GM12878 (cell line): ENCODE results near the gene DTWD2. TPM values are rescaled to one million over a fixed set of nuclear protein-coding genes. Genes with fewer than 3 reads are reported as not detected.
"Not testable (repeated sequence)": the region's sequence is repeated elsewhere in the genome, so short reads cannot be mapped to it uniquely, and the experiment has no call there.

ENCODE experiments used
- ATAC-seq: fragments of 200-7000 bp; cut with Tn5 transposase; 3 replicates; pipeline ENCODE4 v1.9.1; 2020; ENCODE audit warnings: mild to moderate bottlenecking, moderate library complexity
- BruUV-seq: library from RNA; stranded (reverse); fragments of 400-500 nt; replicated peaks from 2 replicates; lab custom pipeline; 2021; lab: Mats Ljungman, UMichigan
- CTCF ChIA-PET: fragments of 300-600 bp; sonication (Branson Sonifier 250); formaldehyde crosslinking; extraction: SDS; loops from one replicate; lab custom pipeline; 2021; ENCODE audit warnings: inconsistent platforms; lab: Yijun Ruan, JAX
- POLR2A ChIA-PET: fragments of 350-600 bp; formaldehyde crosslinking; extraction: SDS; loops from one replicate; lab custom pipeline; 2021; ENCODE audit warnings: inconsistent platforms; lab: Charles Lee
- RAD21 ChIA-PET: fragments of 300-600 bp; sonication (Branson Sonifier 250); formaldehyde crosslinking; loops from one replicate; lab custom pipeline; 2023; ENCODE audit warnings: antibody characterized with exemption; ENCODE audit not compliant: unreplicated experiment; lab: Charles Lee
- SMC1A ChIA-PET: fragments of 300-600 bp; sonication (Branson Sonifier 250); formaldehyde crosslinking; loops from one replicate; lab custom pipeline; 2023; ENCODE audit not compliant: unreplicated experiment, uncharacterized antibody; lab: Charles Lee
- DNase-seq: peaks from one replicate; pipeline ENCODE4 v3.0.0-alpha.2; 2011; ENCODE audit warnings: low read depth, low spot score
- FAIRE-seq: peaks from 3 replicates; lab custom pipeline; 2011; peaks lifted over from hg19 to GRCh38; lab: Jason Lieb, UNC
- H2AFZ ChIP-seq: 2 replicates; pipeline ENCODE4 v1.6.0; 2011; ENCODE audit warnings: low read depth, low read length, control low read depth; ENCODE audit not compliant: control insufficient read depth
- H3K27ac ChIP-seq: 2 replicates; pipeline ENCODE4 v1.5.1; 2011; ENCODE audit warnings: control low read depth; ENCODE audit not compliant: control insufficient read depth, insufficient read depth
- H3K27me3 ChIP-seq, 2 experiments: replicated peaks in 1 of 2; 2 replicates each; pipeline versions ENCODE4 v1.6.0 to v1.6.1; 2011; ENCODE audit warnings: low read length in 1 of 2; ENCODE audit not compliant: control insufficient read depth in 2 of 2, insufficient read depth in 2 of 2
- H3K36me3 ChIP-seq, 2 experiments: 2 replicates each; pipeline ENCODE4 v1.5.1; 2011; ENCODE audit warnings: low read length in 1 of 2; ENCODE audit not compliant: control insufficient read depth in 2 of 2, insufficient read depth in 2 of 2
- H3K4me1 ChIP-seq: 2 replicates; pipeline ENCODE4 v1.6.1; 2011; ENCODE audit warnings: mild to moderate bottlenecking, low read length, moderate library complexity, mixed read lengths; ENCODE audit not compliant: control insufficient read depth, insufficient read depth
- H3K4me2 ChIP-seq: 2 replicates; pipeline ENCODE4 v1.6.0; 2011; ENCODE audit warnings: control low read depth; ENCODE audit not compliant: control insufficient read depth, insufficient read depth
- H3K4me3 ChIP-seq: fragments of 200-600 bp; sonication (generic); 2 replicates; pipeline ENCODE4 v1.5.1; 2016
- H3K79me2 ChIP-seq: 2 replicates; pipeline ENCODE4 v1.6.0; 2011; ENCODE audit warnings: low read length; ENCODE audit not compliant: control insufficient read depth, insufficient read depth
- H3K9ac ChIP-seq: 2 replicates; pipeline ENCODE4 v1.8.0; 2011; ENCODE audit warnings: low read length, control low read depth, mixed read lengths; ENCODE audit not compliant: control insufficient read depth, insufficient read depth
- H3K9me3 ChIP-seq: replicated peaks from 3 replicates; pipeline ENCODE4 v1.5.1; 2011; ENCODE audit warnings: mild to moderate bottlenecking, low read length; ENCODE audit not compliant: control insufficient read depth, insufficient read depth
- H4K20me1 ChIP-seq: 2 replicates; pipeline ENCODE4 v1.6.0; 2011; ENCODE audit not compliant: control insufficient read depth, insufficient read depth
- ASH2L ChIP-seq: fragments of 300-600, 200-600 bp; sonication (generic); IDR thresholded peaks from 2 replicates; pipeline ENCODE4 v1.6.1; 2017; ENCODE audit warnings: low read depth, mild to moderate bottlenecking, borderline replicate concordance
- BCL11A ChIP-seq: IDR thresholded peaks from 2 replicates; pipeline ENCODE4 v1.6.1; 2011; ENCODE audit warnings: low read depth, low read length
- CBX5 ChIP-seq: sonication (generic); IDR thresholded peaks from 2 replicates; pipeline ENCODE4 v1.6.1; 2016; ENCODE audit warnings: low read depth, moderate library complexity, mild to moderate bottlenecking, inconsistent platforms
- JUND ChIP-seq: IDR thresholded peaks from 2 replicates; pipeline ENCODE4 v1.6.1; 2012; ENCODE audit warnings: low read depth, mild to moderate bottlenecking, low read length, improper control_type of control experiment, moderate library complexity
- NFYB ChIP-seq: IDR thresholded peaks from 2 replicates; pipeline ENCODE4 v1.6.1; 2011; ENCODE audit warnings: low read depth, mild to moderate bottlenecking, low read length, improper control_type of control experiment, moderate library complexity; ENCODE audit not compliant: insufficient read depth
- NR2C1 ChIP-seq: fragments of 450-650 bp; IDR thresholded peaks from 2 replicates; pipeline ENCODE4 v1.6.1; 2017; ENCODE audit warnings: antibody characterized with exemption, mild to moderate bottlenecking, moderate library complexity
- PAX5 ChIP-seq: IDR thresholded peaks from 2 replicates; pipeline ENCODE4 v1.6.1; 2011; ENCODE audit warnings: low read depth, low read length, borderline replicate concordance
- POLR2AphosphoS5 ChIP-seq: IDR thresholded peaks from 2 replicates; pipeline ENCODE4 v1.6.1; 2011; ENCODE audit warnings: mild to moderate bottlenecking, low read length, inconsistent platforms
- RELA ChIP-seq: fragments of 450-650 bp; IDR thresholded peaks from 2 replicates; pipeline ENCODE4 v1.8.0; 2014; ENCODE audit warnings: borderline replicate concordance; ENCODE audit not compliant: partially characterized antibody
- SRF ChIP-seq, 2 experiments: IDR thresholded peaks; 2 replicates each; pipeline ENCODE4 v1.6.1; 2011; ENCODE audit warnings: low read depth in 2 of 2, low read length in 2 of 2, mild to moderate bottlenecking in 1 of 2, moderate library complexity in 1 of 2
- TCF12 ChIP-seq: IDR thresholded peaks from 2 replicates; pipeline ENCODE4 v1.6.1; 2011; ENCODE audit warnings: low read depth, mild to moderate bottlenecking, low read length
- WGBS: methylation state at CpG from one replicate; pipeline ENCODE4 v1.1.6; 2016; ENCODE audit warnings: low lambda C conversion rate; ENCODE audit not compliant: insufficient replicate concordance, insufficient coverage; ENCODE audit errors: missing lambda C conversion rate; 5-methylcytosine and 5-hydroxymethylcytosine counted together
- in situ Hi-C: fragments of 300-500 bp; cut with MboI; formaldehyde crosslinking; loops from 9 replicates; pipeline ENCODE4 v1.14.3; 2018; ENCODE audit warnings: mixed read lengths
- intact Hi-C: fragments of 100-400 bp; cut with micrococcal nuclease; formaldehyde crosslinking; loops from one replicate; pipeline ENCODE4 v1.14.2; 2022; ENCODE audit not compliant: unreplicated experiment
- polyA plus RNA-seq, 11 experiments: library from polyadenylated mRNA; depleted of rRNA in 4 of 11; unstranded in 6 of 11; stranded (reverse) in 5 of 11; fragments of >200 nt; fragmentation: Nextera tagmentation in 4 of 11; fragmentation: Illumina TruSeq in 1 of 11; extraction: Ambion mirVana in 4 of 11; extraction: Trizol in 1 of 11; gene quantifications; 1 replicate in 1 of 11; 2 replicates in 10 of 11; pipeline versions ENCODE4 v1.2.1 to v1.2.3, GENCODE V29; 2011 to 2016; ENCODE audit warnings: inconsistent platforms in 2 of 11, missing spikeins in 2 of 11, low read depth in 1 of 11
- total RNA-seq, 4 experiments: library from RNA; depleted of rRNA in 3 of 4; stranded (reverse); fragments of >200 nt in 3 of 4; fragmentation: Illumina TruSeq in 1 of 4; extraction: Trizol in 1 of 4; gene quantifications; 2 replicates each; pipeline versions ENCODE4 v1.2.1 to v1.2.3, GENCODE V29; 2013 to 2021
- TF ChIP-seq, protein P1 (sequence below): IDR thresholded peaks from 2 replicates; pipeline ENCODE4 v1.6.1; 2011; ENCODE audit warnings: borderline replicate concordance, low read depth, mild to moderate bottlenecking, moderate library complexity, low read length; ENCODE audit not compliant: insufficient read depth, poor library complexity, severe bottlenecking
- TF ChIP-seq, protein P2 (sequence below): IDR thresholded peaks from 2 replicates; pipeline ENCODE4 v1.6.1; 2011; ENCODE audit warnings: mild to moderate bottlenecking, low read depth, low read length, moderate library complexity; ENCODE audit not compliant: insufficient replicate concordance

The DTWD2 gene
- total and polyA plus RNA-seq, 10 of the 15 experiments (the other 5 are each of a cell fraction or from before 2014, with no cell fraction given): 0.93 to 8.4 (median 5.1) TPM

GRCh38 chr5:118854819-118855218 lies 133.5 kb downstream of the DTWD2 start (continued):
- TF ChIP-seq, protein P1, sequence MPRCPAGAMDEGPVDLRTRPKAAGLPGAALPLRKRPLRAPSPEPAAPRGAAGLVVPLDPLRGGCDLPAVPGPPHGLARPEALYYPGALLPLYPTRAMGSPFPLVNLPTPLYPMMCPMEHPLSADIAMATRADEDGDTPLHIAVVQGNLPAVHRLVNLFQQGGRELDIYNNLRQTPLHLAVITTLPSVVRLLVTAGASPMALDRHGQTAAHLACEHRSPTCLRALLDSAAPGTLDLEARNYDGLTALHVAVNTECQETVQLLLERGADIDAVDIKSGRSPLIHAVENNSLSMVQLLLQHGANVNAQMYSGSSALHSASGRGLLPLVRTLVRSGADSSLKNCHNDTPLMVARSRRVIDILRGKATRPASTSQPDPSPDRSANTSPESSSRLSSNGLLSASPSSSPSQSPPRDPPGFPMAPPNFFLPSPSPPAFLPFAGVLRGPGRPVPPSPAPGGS: no peak
- TF ChIP-seq POLR2AphosphoS5: no peak
- TF ChIP-seq RELA: no peak
- TF ChIP-seq SRF (IDR thresholded peaks at IDR 0.05; ENCODE audit: low read depth in 2 of 2, low read length in 2 of 2): no peak
- no peak for TF ChIP-seq BCL11A
- TF ChIP-seq TCF12: no peak
- no peak for TF ChIP-seq NR2C1
- TF ChIP-seq JUND: no peak
- TF ChIP-seq, protein P2, sequence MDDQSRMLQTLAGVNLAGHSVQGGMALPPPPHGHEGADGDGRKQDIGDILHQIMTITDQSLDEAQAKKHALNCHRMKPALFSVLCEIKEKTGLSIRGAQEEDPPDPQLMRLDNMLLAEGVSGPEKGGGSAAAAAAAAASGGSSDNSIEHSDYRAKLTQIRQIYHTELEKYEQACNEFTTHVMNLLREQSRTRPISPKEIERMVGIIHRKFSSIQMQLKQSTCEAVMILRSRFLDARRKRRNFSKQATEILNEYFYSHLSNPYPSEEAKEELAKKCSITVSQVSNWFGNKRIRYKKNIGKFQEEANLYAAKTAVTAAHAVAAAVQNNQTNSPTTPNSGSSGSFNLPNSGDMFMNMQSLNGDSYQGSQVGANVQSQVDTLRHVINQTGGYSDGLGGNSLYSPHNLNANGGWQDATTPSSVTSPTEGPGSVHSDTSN: no peak
- no peak for TF ChIP-seq ASH2L
- no peak for TF ChIP-seq PAX5
- no peak for TF ChIP-seq NFYB

- 78% methylated on average over 4 of the region's 4 CpGs for WGBS
- H3K9me3 ChIP-seq, H3K9ac ChIP-seq, RAD21 ChIA-PET, BruUV-seq, H3K4me2 ChIP-seq, H3K4me3 ChIP-seq, H3K27me3 ChIP-seq, H3K36me3 ChIP-seq, FAIRE-seq, H3K4me1 ChIP-seq, SMC1A ChIA-PET, H2AFZ ChIP-seq, H3K27ac ChIP-seq, in situ Hi-C loops, POLR2A ChIA-PET: not testable (repeated sequence)
- 0 out of 2 replicates have a peak, but pooled peaks have one; percentile 69 for TF ChIP-seq CBX5
- TF ChIP-seq, all 136 proteins: peak for 1; not testable (repeated sequence) for 135
- H4K20me1 ChIP-seq, ATAC-seq, intact Hi-C loops, DNase-seq, H3K79me2 ChIP-seq, CTCF ChIA-PET: not testable (repeated sequence)
Measured at GRCh38 chr5:118851785-118852184, 136.6 kb downstream of the DTWD2 start.

DNA sequence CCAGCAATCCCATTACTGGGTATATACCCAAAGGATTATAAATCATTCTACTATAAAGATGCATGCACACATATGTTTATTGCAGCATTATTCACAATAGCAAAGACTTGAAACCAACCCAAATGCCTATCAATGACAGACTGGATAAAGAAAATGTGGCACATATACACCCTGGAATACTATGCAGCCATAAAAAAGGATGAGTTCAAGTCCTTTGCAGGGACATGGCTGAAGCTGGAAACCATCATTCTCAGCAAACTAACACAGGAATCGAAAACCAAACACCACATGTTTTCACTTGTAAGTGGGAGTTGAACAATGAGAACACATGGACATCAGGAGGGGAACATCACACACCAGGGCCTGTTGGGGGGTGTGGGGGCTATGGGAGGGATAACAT lies 138.8 kb downstream of the DTWD2 start:
- H3K9me3 ChIP-seq, H3K4me3 ChIP-seq, H3K27ac ChIP-seq, H2AFZ ChIP-seq, BruUV-seq, POLR2A ChIA-PET, DNase-seq, H3K4me1 ChIP-seq, in situ Hi-C loops, SMC1A ChIA-PET, H3K79me2 ChIP-seq, intact Hi-C loops, RAD21 ChIA-PET, CTCF ChIA-PET, ATAC-seq, H3K36me3 ChIP-seq, H3K9ac ChIP-seq, FAIRE-seq, H3K27me3 ChIP-seq, H4K20me1 ChIP-seq, H3K4me2 ChIP-seq: not testable (repeated sequence)
- WGBS: 40% methylated on average over 1 of the region's 1 CpG
